Sigmoid colon (tissue), 4 donors: ENCODE measurements around the gene GAREM2.

ENCODE experiments used
- EP300 ChIP-seq, 4 donors: sonication (generic); formaldehyde crosslinking; IDR thresholded peaks; one replicate each; pipeline ENCODE4 v1.6.1; 2017; ENCODE audit warnings: antibody characterized with exemption in 4 of 4
- POLR2A ChIP-seq, 2 donors: fragments of 450-650 bp; IDR thresholded peaks; one replicate each; pipeline ENCODE4 v1.6.1; 2016; ENCODE audit warnings: antibody characterized with exemption in 2 of 2, mild to moderate bottlenecking in 2 of 2, moderate library complexity in 2 of 2
- POLR2AphosphoS5 ChIP-seq, 4 donors: sonication (generic); formaldehyde crosslinking; IDR thresholded peaks; one replicate each; pipeline ENCODE4 v1.6.1; 2017; ENCODE audit warnings: antibody characterized with exemption in 4 of 4
- TF ChIP-seq, protein P1 (sequence below), 4 experiments: fragments of 450-650 bp in 3 of 4; fragments of 200-600 bp in 1 of 4; IDR thresholded peaks; one replicate each; pipeline ENCODE4 v1.5.1; 2016 to 2019; ENCODE audit warnings: antibody characterized with exemption in 4 of 4, mild to moderate bottlenecking in 3 of 4, moderate library complexity in 2 of 4

DNA sequence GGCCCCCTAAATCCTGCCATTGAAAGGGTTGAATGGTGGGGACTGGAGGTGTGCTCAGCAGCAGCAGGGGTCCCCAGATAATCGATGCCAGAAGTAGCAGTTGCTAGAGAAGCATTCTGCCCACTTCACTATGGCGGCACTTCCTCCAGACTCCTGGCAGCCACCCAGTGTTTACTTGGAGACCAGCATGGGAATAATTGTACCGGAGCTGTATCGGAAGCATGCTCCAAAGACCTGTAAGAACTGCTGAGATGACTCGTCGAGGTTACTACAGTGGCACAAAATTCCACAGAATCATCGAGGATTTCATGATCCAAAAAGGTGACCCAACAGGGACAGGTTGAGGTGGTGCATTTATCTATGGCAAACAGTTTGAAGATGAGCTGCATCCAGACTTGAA is 11.0 kb upstream of the GAREM2 start:
- TF ChIP-seq, protein P1, sequence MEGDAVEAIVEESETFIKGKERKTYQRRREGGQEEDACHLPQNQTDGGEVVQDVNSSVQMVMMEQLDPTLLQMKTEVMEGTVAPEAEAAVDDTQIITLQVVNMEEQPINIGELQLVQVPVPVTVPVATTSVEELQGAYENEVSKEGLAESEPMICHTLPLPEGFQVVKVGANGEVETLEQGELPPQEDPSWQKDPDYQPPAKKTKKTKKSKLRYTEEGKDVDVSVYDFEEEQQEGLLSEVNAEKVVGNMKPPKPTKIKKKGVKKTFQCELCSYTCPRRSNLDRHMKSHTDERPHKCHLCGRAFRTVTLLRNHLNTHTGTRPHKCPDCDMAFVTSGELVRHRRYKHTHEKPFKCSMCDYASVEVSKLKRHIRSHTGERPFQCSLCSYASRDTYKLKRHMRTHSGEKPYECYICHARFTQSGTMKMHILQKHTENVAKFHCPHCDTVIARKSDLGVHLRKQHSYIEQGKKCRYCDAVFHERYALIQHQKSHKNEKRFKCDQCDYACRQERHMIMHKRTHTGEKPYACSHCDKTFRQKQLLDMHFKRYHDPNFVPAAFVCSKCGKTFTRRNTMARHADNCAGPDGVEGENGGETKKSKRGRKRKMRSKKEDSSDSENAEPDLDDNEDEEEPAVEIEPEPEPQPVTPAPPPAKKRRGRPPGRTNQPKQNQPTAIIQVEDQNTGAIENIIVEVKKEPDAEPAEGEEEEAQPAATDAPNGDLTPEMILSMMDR (IDR thresholded peaks at IDR 0.05): no peak
- TF ChIP-seq POLR2A (IDR thresholded peaks at IDR 0.05) (no peak), POLR2AphosphoS5 (IDR thresholded peaks at IDR 0.05) (no peak), EP300 (IDR thresholded peaks at IDR 0.05) (no peak)
